Panc1 (cell line): ENCODE data around the gene DBET. TPM values are rescaled to one million over a fixed set of nuclear protein-coding genes. Genes with fewer than 3 reads are reported as not detected.
"Not testable (repeated sequence)": the region's sequence is repeated elsewhere in the genome, so short reads cannot be mapped to it uniquely, and the experiment has no call there.

ENCODE experiments used
- ATAC-seq: fragments of 200-7000 bp; cut with Tn5 transposase; 2 replicates; pipeline ENCODE4 v1.9.1; 2020; ENCODE audit warnings: mild to moderate bottlenecking, moderate library complexity
- BruUV-seq: library from RNA; stranded (reverse); fragments of 400-500 nt; replicated peaks from 2 replicates; lab custom pipeline; 2021; lab: Mats Ljungman, UMichigan
- CTCF ChIA-PET: fragments of 300-600 bp; sonication (Branson Sonifier 250); formaldehyde crosslinking; loops from one replicate; lab custom pipeline; 2022; ENCODE audit warnings: antibody characterized with exemption; lab: Charles Lee
- POLR2A ChIA-PET: fragments of 300-600 bp; sonication (Branson Sonifier 250); formaldehyde crosslinking; loops from one replicate; lab custom pipeline; 2022; ENCODE audit warnings: antibody characterized with exemption; lab: Charles Lee
- DNase-seq: peaks from one replicate; pipeline ENCODE4 v3.0.0-alpha.2; 2010; ENCODE audit warnings: low read depth, low spot score
- H3K27ac ChIP-seq: 2 replicates; pipeline ENCODE4 v1.5.1; 2011; ENCODE audit warnings: mild to moderate bottlenecking, low read length, inconsistent platforms
- H3K27me3 ChIP-seq: fragments of 200-500 bp; sonication (Bioruptor generic); 2 replicates; pipeline ENCODE4 v1.6.0; 2014; ENCODE audit warnings: low read length, inconsistent platforms; ENCODE audit not compliant: control insufficient read depth, insufficient read depth
- H3K36me3 ChIP-seq: fragments of 200-500 bp; sonication (Bioruptor generic); 2 replicates; pipeline ENCODE4 v1.5.1; 2014; ENCODE audit warnings: inconsistent platforms, mild to moderate bottlenecking, low read length, moderate library complexity; ENCODE audit not compliant: control insufficient read depth, insufficient read depth
- H3K4me1 ChIP-seq: 2 replicates; pipeline ENCODE4 v1.5.1; 2011; ENCODE audit warnings: inconsistent platforms, mild to moderate bottlenecking, low read length, moderate library complexity; ENCODE audit not compliant: control insufficient read depth, insufficient read depth
- H3K4me3 ChIP-seq, 2 experiments: 2 replicates each; pipeline ENCODE4 v1.5.1; 2011 to 2012; ENCODE audit warnings: low read depth in 2 of 2, low read length in 2 of 2, mild to moderate bottlenecking in 2 of 2, inconsistent platforms in 1 of 2, moderate library complexity in 1 of 2
- H3K9me3 ChIP-seq: fragments of 200-500 bp; sonication (Bioruptor generic); 2 replicates; pipeline ENCODE4 v1.5.1; 2014; ENCODE audit warnings: low read depth, mild to moderate bottlenecking, inconsistent platforms, low read length, moderate library complexity; ENCODE audit not compliant: control insufficient read depth, insufficient read depth
- in situ Hi-C: cut with HindIII; loops from 2 replicates; pipeline ENCODE4 v1.10.0; 2016; ENCODE audit warnings: low sequenced_read_pairs, low pct_unique_long_range_greater_than_20kb
- intact Hi-C: fragments of 100-400 bp; cut with micrococcal nuclease; formaldehyde crosslinking; loops from one replicate; pipeline ENCODE4 v1.10.0; 2022; ENCODE audit not compliant: unreplicated experiment
- total RNA-seq: library from RNA; stranded (reverse); gene quantifications from one replicate; pipeline ENCODE4 v1.2.1, GENCODE V29; 2021; ENCODE audit not compliant: unreplicated experiment

The DBET gene
- total RNA-seq, 1 experiment from 2014 or later = not detected

- H3K27me3 ChIP-seq, DNase-seq, POLR2A ChIA-PET, CTCF ChIA-PET, H3K9me3 ChIP-seq, H3K27ac ChIP-seq, H3K4me1 ChIP-seq, in situ Hi-C loops, intact Hi-C loops, H3K4me3 ChIP-seq, ATAC-seq, H3K36me3 ChIP-seq, BruUV-seq: not testable (repeated sequence)
Observed at GRCh38 chr4:190106611-190107480, 42.5 kb downstream of the DBET start.

- H3K27me3 ChIP-seq, H3K27ac ChIP-seq, BruUV-seq, H3K4me3 ChIP-seq, H3K36me3 ChIP-seq, CTCF ChIA-PET, DNase-seq, in situ Hi-C loops, H3K9me3 ChIP-seq, intact Hi-C loops, POLR2A ChIA-PET, H3K4me1 ChIP-seq, ATAC-seq: not testable (repeated sequence)
Observed at GRCh38 chr4:190107766-190108485, 43.6 kb downstream of the DBET start.

- ATAC-seq, H3K4me1 ChIP-seq, H3K9me3 ChIP-seq, H3K27me3 ChIP-seq, H3K27ac ChIP-seq, BruUV-seq, H3K36me3 ChIP-seq, H3K4me3 ChIP-seq, intact Hi-C loops, in situ Hi-C loops, CTCF ChIA-PET, POLR2A ChIA-PET, DNase-seq: not testable (repeated sequence)
Observed at GRCh38 chr4:190108756-190109155, 44.5 kb downstream of the DBET start.

GRCh38 chr4:190109390-190110011 is 45.2 kb downstream of the DBET start:
- H3K9me3 ChIP-seq, H3K4me1 ChIP-seq, CTCF ChIA-PET, ATAC-seq, in situ Hi-C loops, POLR2A ChIA-PET, DNase-seq, intact Hi-C loops, H3K4me3 ChIP-seq, H3K36me3 ChIP-seq, BruUV-seq, H3K27ac ChIP-seq, H3K27me3 ChIP-seq: not testable (repeated sequence)

GRCh38 chr4:190110033-190110432 is 45.7 kb downstream of the DBET start:
- H3K9me3 ChIP-seq, intact Hi-C loops, H3K27me3 ChIP-seq, ATAC-seq, BruUV-seq, POLR2A ChIA-PET, H3K27ac ChIP-seq, DNase-seq, H3K4me3 ChIP-seq, H3K4me1 ChIP-seq, in situ Hi-C loops, H3K36me3 ChIP-seq, CTCF ChIA-PET: not testable (repeated sequence)

GRCh38 chr4:190110570-190111295 is 46.4 kb downstream of the DBET start:
- H3K9me3 ChIP-seq, in situ Hi-C loops, H3K4me1 ChIP-seq, H3K36me3 ChIP-seq, H3K27me3 ChIP-seq, intact Hi-C loops, ATAC-seq, H3K4me3 ChIP-seq, BruUV-seq, DNase-seq, H3K27ac ChIP-seq, CTCF ChIA-PET, POLR2A ChIA-PET: not testable (repeated sequence)
